Transverse colon (tissue), 4 donors: ENCODE results near the gene SMARCD3.

Experiments used
- CTCF ChIP-seq, 5 experiments: fragments of 200-600 bp in 3 of 5; fragments of 450-650 bp in 2 of 5; sonication (generic) in 3 of 5; IDR thresholded peaks; 1 replicate in 2 of 5; 2 replicates in 3 of 5; pipeline ENCODE4 v1.5.1; 2016 to 2017; ENCODE audit warnings: antibody characterized with exemption in 5 of 5, inconsistent platforms in 3 of 5, mild to moderate bottlenecking in 2 of 5, moderate library complexity in 1 of 5
- POLR2A ChIP-seq: fragments of 450-650 bp; IDR thresholded peaks from one replicate; pipeline ENCODE4 v1.6.1; 2016; ENCODE audit warnings: antibody characterized with exemption, mild to moderate bottlenecking, moderate library complexity
- POLR2AphosphoS5 ChIP-seq, 3 donors: sonication (generic); formaldehyde crosslinking; IDR thresholded peaks; one replicate each; pipeline ENCODE4 v1.6.1; 2016; ENCODE audit warnings: antibody characterized with exemption in 3 of 3

GRCh38 chr7:151264615-151265014 lies 16.1 kb upstream of the SMARCD3 start:
- TF ChIP-seq CTCF (IDR thresholded peaks at IDR 0.05) (no peak), POLR2A (no peak), POLR2AphosphoS5 (IDR thresholded peaks at IDR 0.05) (no peak)
